GM12878 (cell line): ENCODE data around the gene ZNF334. TPM values are rescaled to one million over a fixed set of nuclear protein-coding genes. Genes with fewer than 3 reads are reported as not detected.

Source experiments
- BHLHE40 ChIP-seq, 2 experiments: fragments of 450-650 bp in 1 of 2; IDR thresholded peaks; 2 replicates each; pipeline ENCODE4 v1.6.1; 2011 to 2017; ENCODE audit warnings: low read depth in 2 of 2, borderline replicate concordance in 1 of 2, improper control_type of control experiment in 1 of 2, low read length in 1 of 2, mild to moderate bottlenecking in 1 of 2
- BRCA1 ChIP-seq: IDR thresholded peaks from 2 replicates; pipeline ENCODE4 v1.6.1; 2011; ENCODE audit warnings: low read depth, low read length, improper control_type of control experiment
- CHD2 ChIP-seq: IDR thresholded peaks from 2 replicates; pipeline ENCODE4 v1.6.1; 2011; ENCODE audit warnings: low read depth, low read length, improper control_type of control experiment, borderline replicate concordance
- ETV6 ChIP-seq, 2 experiments: fragments of 450-650 bp in 1 of 2; IDR thresholded peaks in 1 of 2; conservative IDR thresholded peaks in 1 of 2; 2 replicates each; pipeline ENCODE4 v1.6.1; 2014; ENCODE audit warnings: antibody characterized with exemption in 1 of 2, borderline replicate concordance in 1 of 2, low read depth in 1 of 2, mild to moderate bottlenecking in 1 of 2, moderate library complexity in 1 of 2
- FOXM1 ChIP-seq: IDR thresholded peaks from 2 replicates; pipeline ENCODE4 v1.6.1; 2012; ENCODE audit warnings: low read depth, mild to moderate bottlenecking, inconsistent platforms, low read length, moderate library complexity
- SMAD1 ChIP-seq: fragments of 450-650 bp; IDR thresholded peaks from 2 replicates; pipeline ENCODE4 v1.6.1; 2018; ENCODE audit warnings: mild to moderate bottlenecking, low read depth; ENCODE audit not compliant: partially characterized antibody
- WRNIP1 ChIP-seq: IDR thresholded peaks from 2 replicates; pipeline ENCODE4 v1.6.1; 2011; ENCODE audit warnings: low read depth, low read length, improper control_type of control experiment, borderline replicate concordance
- polyA plus RNA-seq, 11 experiments: library from polyadenylated mRNA; depleted of rRNA in 4 of 11; unstranded in 6 of 11; stranded (reverse) in 5 of 11; fragments of >200 nt; fragmentation: Nextera tagmentation in 4 of 11; fragmentation: Illumina TruSeq in 1 of 11; extraction: Ambion mirVana in 4 of 11; extraction: Trizol in 1 of 11; gene quantifications; 1 replicate in 1 of 11; 2 replicates in 10 of 11; pipeline versions ENCODE4 v1.2.1 to v1.2.3, GENCODE V29; 2011 to 2016; ENCODE audit warnings: inconsistent platforms in 2 of 11, missing spikeins in 2 of 11, low read depth in 1 of 11
- total RNA-seq, 4 experiments: library from RNA; depleted of rRNA in 3 of 4; stranded (reverse); fragments of >200 nt in 3 of 4; fragmentation: Illumina TruSeq in 1 of 4; extraction: Trizol in 1 of 4; gene quantifications; 2 replicates each; pipeline versions ENCODE4 v1.2.1 to v1.2.3, GENCODE V29; 2013 to 2021
- TF ChIP-seq, protein P1 (sequence below): IDR thresholded peaks from 2 replicates; pipeline ENCODE4 v1.6.1; 2012; ENCODE audit warnings: mild to moderate bottlenecking, low read depth, low read length
- TF ChIP-seq, protein P2 (sequence below): IDR thresholded peaks from 2 replicates; pipeline ENCODE4 v1.6.1; 2012; ENCODE audit warnings: low read depth, low read length, improper control_type of control experiment
- TF ChIP-seq, protein P3 (sequence below): IDR thresholded peaks from 2 replicates; pipeline ENCODE4 v1.6.1; 2012; ENCODE audit warnings: improper control_type of control experiment, low read depth, low read length; ENCODE audit not compliant: insufficient replicate concordance
- TF ChIP-seq, protein P4 (sequence below): IDR thresholded peaks from 2 replicates; pipeline ENCODE4 v1.6.1; 2011; ENCODE audit warnings: borderline replicate concordance, low read depth, mild to moderate bottlenecking, moderate library complexity, mixed read lengths, low read length; ENCODE audit not compliant: insufficient read depth; ENCODE audit errors: extremely low read length

Gene ZNF334
- total and polyA plus RNA-seq, 10 of the 15 experiments (the other 5 are each of a cell fraction or from before 2014, with no cell fraction given), result 0.08 to 2.0 (median 1.2) TPM

DNA sequence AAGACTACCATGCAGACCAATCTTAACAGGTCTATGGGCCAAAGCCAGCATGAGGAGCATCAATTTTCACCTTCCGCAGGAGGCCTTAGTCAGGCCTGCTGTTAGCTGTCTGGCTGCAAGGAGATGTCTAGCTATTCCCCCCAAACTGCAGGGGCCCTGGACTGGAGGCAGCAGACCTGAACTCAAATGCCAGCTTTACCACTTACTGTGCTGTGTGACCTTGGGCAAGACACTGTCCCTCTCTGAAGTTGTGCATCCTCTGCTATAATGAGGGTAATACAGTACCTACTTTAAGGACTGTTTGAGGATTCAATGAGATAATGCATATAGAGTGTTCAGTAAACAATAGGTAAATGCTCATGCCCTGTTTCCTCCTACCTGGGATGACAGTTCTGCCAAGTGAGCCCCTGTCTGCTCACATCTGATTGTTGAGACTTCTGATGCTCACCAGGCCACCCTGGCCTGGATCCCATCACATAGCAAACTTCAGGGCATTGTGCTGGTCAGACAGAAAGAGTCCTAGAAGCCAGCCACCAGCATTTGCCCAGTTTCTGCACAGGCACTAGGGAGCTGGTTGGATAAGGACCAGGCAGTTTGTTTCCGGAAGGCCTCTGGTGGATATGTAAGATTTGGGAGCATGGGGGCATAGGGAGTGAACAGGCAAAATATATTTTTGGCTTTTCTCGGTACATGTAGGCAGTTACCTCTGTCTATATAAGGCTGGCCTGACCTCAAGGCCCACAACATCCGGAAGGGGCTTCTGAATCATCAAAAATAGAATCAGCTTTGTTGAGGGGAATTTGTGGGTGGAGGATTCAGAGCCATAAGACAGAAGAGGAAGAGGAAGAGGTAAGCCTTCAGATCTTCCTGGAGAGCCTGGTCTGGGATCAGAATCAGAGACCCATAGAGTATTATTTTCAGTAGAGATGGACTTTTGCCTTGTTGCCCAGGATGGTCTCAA, 39.4 kb upstream of the ZNF334 start (continued):
- 0 out of 2 replicates have a peak, but pooled peaks have one; percentile 18 for TF ChIP-seq CHD2
- TF ChIP-seq, protein P1, sequence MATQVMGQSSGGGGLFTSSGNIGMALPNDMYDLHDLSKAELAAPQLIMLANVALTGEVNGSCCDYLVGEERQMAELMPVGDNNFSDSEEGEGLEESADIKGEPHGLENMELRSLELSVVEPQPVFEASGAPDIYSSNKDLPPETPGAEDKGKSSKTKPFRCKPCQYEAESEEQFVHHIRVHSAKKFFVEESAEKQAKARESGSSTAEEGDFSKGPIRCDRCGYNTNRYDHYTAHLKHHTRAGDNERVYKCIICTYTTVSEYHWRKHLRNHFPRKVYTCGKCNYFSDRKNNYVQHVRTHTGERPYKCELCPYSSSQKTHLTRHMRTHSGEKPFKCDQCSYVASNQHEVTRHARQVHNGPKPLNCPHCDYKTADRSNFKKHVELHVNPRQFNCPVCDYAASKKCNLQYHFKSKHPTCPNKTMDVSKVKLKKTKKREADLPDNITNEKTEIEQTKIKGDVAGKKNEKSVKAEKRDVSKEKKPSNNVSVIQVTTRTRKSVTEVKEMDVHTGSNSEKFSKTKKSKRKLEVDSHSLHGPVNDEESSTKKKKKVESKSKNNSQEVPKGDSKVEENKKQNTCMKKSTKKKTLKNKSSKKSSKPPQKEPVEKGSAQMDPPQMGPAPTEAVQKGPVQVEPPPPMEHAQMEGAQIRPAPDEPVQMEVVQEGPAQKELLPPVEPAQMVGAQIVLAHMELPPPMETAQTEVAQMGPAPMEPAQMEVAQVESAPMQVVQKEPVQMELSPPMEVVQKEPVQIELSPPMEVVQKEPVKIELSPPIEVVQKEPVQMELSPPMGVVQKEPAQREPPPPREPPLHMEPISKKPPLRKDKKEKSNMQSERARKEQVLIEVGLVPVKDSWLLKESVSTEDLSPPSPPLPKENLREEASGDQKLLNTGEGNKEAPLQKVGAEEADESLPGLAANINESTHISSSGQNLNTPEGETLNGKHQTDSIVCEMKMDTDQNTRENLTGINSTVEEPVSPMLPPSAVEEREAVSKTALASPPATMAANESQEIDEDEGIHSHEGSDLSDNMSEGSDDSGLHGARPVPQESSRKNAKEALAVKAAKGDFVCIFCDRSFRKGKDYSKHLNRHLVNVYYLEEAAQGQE, result no peak
- TF ChIP-seq FOXM1, result peak; percentile 91
- TF ChIP-seq BHLHE40 (IDR thresholded peaks at IDR 0.05; ENCODE audit: borderline replicate concordance in 1 of 2, low read depth in 2 of 2, low read length in 1 of 2), result 0 out of 4 replicates have a peak, but pooled peaks of 1 of the 2 experiments have one; percentile 21
- TF ChIP-seq, protein P2, sequence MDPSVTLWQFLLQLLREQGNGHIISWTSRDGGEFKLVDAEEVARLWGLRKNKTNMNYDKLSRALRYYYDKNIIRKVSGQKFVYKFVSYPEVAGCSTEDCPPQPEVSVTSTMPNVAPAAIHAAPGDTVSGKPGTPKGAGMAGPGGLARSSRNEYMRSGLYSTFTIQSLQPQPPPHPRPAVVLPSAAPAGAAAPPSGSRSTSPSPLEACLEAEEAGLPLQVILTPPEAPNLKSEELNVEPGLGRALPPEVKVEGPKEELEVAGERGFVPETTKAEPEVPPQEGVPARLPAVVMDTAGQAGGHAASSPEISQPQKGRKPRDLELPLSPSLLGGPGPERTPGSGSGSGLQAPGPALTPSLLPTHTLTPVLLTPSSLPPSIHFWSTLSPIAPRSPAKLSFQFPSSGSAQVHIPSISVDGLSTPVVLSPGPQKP, result peak; percentile 94
- no peak for TF ChIP-seq WRNIP1
- TF ChIP-seq, protein P3, sequence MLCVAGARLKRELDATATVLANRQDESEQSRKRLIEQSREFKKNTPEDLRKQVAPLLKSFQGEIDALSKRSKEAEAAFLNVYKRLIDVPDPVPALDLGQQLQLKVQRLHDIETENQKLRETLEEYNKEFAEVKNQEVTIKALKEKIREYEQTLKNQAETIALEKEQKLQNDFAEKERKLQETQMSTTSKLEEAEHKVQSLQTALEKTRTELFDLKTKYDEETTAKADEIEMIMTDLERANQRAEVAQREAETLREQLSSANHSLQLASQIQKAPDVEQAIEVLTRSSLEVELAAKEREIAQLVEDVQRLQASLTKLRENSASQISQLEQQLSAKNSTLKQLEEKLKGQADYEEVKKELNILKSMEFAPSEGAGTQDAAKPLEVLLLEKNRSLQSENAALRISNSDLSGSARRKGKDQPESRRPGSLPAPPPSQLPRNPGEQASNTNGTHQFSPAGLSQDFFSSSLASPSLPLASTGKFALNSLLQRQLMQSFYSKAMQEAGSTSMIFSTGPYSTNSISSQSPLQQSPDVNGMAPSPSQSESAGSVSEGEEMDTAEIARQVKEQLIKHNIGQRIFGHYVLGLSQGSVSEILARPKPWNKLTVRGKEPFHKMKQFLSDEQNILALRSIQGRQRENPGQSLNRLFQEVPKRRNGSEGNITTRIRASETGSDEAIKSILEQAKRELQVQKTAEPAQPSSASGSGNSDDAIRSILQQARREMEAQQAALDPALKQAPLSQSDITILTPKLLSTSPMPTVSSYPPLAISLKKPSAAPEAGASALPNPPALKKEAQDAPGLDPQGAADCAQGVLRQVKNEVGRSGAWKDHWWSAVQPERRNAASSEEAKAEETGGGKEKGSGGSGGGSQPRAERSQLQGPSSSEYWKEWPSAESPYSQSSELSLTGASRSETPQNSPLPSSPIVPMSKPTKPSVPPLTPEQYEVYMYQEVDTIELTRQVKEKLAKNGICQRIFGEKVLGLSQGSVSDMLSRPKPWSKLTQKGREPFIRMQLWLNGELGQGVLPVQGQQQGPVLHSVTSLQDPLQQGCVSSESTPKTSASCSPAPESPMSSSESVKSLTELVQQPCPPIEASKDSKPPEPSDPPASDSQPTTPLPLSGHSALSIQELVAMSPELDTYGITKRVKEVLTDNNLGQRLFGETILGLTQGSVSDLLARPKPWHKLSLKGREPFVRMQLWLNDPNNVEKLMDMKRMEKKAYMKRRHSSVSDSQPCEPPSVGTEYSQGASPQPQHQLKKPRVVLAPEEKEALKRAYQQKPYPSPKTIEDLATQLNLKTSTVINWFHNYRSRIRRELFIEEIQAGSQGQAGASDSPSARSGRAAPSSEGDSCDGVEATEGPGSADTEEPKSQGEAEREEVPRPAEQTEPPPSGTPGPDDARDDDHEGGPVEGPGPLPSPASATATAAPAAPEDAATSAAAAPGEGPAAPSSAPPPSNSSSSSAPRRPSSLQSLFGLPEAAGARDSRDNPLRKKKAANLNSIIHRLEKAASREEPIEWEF, result peak; percentile 26
- TF ChIP-seq, protein P4, sequence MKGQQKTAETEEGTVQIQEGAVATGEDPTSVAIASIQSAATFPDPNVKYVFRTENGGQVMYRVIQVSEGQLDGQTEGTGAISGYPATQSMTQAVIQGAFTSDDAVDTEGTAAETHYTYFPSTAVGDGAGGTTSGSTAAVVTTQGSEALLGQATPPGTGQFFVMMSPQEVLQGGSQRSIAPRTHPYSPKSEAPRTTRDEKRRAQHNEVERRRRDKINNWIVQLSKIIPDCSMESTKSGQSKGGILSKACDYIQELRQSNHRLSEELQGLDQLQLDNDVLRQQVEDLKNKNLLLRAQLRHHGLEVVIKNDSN, result no peak
- TF ChIP-seq BRCA1, result no peak
- no peak for TF ChIP-seq SMAD1
- peak in 1 of 2 experiments; percentile 86; a peak in 2 of 4 replicates for TF ChIP-seq ETV6 (conservative IDR thresholded peaks at IDR 0.05 in 1 of 2, IDR thresholded peaks at IDR 0.05 in 1 of 2; ENCODE audit: borderline replicate concordance in 1 of 2, low read depth in 1 of 2)
